ENCODE measurements around the gene RCC1.
"Not testable (repeated sequence)": the region's sequence is repeated elsewhere in the genome, so short reads cannot be mapped to it uniquely, and the experiment has no call there.

The RCC1 gene

DNA sequence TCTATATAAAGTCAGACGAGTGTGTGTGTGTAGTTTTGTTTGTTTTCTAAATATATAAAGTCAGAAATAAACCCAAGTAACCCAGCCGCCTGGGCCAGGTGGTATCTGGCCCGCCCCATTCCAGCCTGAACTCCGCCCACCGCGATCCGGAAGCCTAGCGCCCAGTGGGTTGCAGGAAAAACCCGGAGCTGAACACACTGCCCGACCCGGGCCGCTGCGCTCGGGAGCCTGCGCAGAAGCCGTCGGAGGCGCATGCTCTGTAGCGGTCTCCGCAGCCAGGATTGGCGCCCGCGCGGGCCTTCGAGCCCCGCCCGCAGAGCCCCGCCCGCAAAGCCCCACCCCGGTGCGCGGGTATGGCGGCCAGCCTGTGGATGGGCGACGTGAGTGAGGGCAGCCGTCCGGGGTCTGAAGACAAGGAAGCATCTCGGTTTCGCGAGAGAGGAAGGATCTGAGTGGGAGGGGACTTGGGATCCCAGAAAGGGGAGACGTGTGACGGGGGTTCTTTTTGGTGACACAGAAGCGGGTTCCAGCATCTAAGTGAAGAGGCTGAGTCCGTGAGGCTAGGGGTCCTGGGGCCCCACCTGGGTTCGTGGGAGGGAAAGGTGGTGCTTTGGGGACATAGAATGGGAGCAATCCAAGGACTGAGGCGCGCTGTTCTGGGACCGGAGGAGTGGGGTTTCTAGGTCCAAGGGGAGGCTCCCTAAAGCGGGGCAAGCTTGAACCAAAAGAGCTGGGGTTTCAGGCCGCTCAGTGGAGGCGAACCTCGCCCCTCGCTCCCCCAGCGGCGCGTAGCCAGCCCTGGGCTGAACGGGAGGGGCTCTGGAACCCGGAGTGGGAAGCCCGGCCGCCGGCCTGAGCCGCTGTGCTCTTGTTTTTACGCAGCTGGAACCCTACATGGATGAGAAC lies 47.2 kb downstream of the RCC1 start, which contains the start of gene TRNAU1AP:
TRNAU1AP (plus strand) TSS at position 328 of the 906 bp plus-strand sequence; CDS start at position 354, 26 bp downstream.
- peak; percentile 96 for DNase-seq

DNA sequence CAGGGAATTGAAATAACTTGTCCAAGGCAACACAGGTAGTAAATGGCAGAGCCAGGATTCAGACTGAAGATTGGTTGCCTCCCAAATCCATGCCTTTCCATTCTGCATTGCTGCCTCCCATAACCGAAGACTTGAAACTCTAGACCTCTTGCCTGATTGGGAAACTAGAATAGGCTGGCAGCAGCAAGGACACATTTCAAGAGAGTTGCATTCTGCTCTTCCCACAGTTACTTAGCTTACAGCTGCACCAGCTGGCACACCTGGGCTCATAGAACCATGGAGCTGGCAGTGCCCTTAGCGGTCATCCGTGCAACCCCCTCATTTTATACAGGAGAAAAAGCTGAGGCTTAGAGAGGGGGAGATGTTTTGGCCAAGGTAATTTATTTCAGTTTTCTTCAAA lies 55.0 kb downstream of the RCC1 start:
- no peak for DNase-seq

- DNase-seq, result no peak
Observed at GRCh38 chr1:28564310-28564709, 58.5 kb downstream of the RCC1 start.

DNA sequence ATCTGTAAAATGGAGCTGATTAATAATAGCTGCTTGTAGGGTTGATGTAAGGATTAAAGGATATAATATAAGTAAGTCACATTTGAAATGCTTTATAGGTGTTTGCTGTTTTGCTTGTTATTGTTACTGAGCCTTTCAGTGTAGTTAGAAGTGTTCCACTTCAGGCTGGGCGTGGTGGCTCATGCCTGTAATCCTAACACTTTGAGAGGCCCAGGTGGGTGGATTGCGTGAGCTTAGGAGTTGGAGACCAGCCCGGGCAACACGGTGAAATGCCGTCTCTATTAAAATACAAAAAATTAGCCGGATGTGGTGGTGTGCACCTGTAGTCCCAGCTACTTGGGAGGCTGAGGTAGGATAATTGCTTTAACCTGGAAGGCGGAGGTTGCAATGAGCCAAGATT lies 59.2 kb downstream of the RCC1 start:
- DNase-seq, result no peak

- no peak for DNase-seq
Observed at GRCh38 chr1:28565726-28566125, 59.9 kb downstream of the RCC1 start.

GRCh38 chr1:28566931-28567330 lies 61.1 kb downstream of the RCC1 start:
- no peak for DNase-seq

DNA sequence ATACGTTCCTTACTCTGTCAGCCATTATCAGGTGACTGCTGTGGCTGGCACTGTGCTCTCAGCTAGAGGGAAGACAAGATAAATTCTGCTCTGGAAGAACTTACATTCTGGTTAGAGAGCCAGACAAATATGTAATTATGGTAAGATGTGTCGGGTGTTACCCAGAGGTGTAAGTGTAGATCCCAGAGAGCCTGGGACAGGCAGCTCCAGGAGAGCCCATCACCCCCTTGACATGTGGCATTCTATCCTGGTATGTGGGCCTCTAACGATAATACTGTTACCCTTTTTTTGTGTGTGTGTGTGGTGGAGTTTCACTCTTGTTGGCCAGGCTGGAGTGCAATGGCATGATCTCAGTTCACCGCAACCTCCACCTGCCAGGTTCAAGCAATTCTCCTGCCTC lies 66.1 kb downstream of the RCC1 start:
- no peak for DNase-seq

GRCh38 chr1:28572891-28573290 lies 67.0 kb downstream of the RCC1 start:
- DNase-seq, result not testable (repeated sequence)

DNA sequence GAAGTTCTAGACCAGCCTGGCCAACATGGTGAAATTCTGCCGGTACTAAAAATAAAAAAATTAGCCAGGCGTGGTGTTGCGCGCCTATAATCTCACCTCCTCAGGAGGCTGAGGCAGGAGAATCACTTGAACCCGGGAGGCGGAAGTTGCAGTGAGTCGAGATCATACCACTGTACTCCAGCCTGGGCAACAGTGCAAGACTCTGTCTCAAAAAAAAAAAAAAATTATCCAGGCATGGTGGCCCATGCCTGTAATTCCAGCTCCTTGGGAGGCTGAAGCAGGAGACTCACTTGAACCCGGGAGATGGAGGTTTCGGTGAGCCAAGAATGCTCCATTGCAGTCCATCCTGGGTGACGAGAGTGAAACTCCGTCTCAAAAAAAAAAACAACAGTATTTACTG lies 67.7 kb downstream of the RCC1 start:
- no peak for DNase-seq

- DNase-seq, result no peak
Observed at GRCh38 chr1:28577052-28577678, 71.3 kb downstream of the RCC1 start.

DNA sequence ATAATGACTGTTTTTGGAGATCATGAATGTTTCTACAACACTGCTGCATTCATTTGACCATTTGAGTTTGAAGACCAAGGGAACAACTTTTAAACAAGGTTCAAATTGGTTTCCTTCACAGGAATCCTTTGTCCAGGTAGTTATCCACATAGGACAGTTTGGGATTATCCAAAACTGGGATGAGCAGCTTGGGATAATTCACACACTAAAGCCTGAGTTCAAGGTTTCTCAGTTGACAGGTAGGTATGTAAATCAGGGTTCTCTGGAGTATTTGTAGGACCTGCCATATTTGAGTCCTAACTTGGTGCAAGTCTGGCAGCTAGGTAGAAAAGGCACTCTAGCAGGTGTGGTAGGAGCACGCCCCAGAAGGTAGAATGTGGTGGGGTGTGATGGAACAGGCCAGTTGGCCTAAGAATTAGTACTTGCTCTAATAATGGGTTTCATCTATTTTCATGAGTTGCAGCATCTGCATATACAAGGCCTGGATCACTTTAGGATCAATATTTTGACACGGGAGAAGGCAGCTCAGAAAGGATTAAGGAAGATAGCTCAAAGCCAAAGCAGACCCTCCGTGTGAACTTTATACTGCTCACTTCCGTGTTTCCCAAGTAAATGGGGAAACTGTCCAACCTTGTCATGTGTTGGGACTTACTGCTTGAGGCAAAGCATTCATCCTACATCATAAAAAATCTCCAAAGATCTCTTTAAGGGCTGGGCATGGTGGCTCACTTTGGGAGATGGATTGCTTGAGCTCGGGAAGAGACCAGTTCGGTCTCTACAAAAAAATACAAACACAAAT lies 72.1 kb downstream of the RCC1 start:
- DNase-seq, result no peak

DNA sequence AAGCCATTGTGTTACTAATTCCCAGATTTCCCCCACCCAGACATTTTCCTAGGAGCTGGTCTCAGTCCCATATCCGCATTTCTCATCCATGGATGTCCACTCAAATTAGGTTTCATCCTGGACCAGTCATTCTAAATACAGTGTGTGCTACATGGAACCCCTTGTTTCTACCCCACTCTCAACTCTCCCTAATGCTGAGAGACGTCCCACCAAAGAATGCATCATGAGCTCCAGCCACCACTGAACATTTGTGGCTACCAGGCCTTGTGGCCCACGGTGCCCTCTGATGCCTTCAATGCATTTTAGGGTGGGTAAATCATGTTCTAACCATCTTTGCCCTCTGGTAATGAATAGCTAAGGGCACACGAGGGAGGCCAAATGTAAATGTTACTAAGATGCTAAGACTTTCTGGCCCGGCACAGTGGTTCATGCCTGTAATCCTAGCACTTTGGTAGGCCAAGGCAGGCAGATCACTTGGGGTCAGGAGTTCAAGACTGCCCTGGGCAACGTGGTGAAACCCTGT lies 72.9 kb downstream of the RCC1 start:
- no peak for DNase-seq

- no peak for DNase-seq
Observed at GRCh38 chr1:28579401-28579800, 73.6 kb downstream of the RCC1 start.

DNA sequence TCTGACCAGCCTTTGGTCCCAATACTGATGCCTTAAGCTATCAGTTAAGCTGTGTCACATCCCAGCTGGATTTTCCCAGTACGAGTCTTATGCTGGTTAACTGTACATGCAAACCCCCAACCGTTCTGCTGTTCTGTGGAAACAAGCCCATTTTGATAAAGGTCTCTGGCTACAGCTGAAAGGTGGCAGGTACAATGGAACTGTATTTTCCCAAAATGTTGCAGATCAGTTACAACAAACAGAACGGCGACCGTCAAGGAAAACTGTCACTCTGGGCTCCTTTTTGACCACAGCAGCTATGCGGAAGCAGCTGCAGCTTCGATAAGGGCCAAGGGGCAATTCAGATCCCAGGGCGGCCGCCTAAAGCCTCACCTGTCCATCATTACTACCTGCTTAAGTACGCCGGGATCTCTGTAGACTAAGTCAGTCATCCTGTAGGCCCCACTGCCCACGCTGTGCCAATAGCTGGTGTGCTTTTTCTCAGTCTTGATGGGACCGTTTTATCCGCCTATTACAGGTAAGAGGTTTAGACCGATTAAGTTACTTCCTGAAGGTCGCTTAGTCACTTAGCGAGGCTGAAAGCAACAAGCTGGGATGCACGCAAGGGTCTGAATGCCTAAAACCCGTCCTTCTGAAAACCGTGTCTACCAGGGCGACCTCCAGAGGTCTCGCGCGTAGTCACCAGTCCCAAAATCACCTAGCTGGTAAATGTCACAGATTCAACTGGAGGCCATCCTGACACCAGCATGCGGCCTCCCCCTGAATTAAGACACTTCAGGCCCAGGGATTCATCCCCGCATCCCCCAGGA lies 75.1 kb downstream of the RCC1 start:
- DNase-seq, result peak; percentile 67

- DNase-seq, result peak; percentile 97
Observed at GRCh38 chr1:28581531-28582247, 75.8 kb downstream of the RCC1 start.

DNA sequence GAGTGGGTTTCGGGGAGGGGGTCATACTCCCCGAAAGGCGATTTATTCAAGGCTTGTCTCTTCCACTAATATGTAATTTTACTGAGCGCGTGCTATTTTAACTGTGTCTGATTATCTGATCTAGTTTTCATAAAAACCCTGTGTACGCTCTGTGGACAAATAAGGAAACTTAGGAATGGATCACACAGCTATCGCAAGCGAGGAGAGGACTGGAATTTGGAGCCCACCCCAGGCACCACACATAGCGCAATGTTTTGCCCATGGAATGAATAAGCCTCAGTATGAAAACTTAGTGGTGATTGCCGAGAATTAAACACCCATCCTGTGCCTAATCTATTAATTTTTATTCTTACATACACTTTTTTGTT lies 76.4 kb downstream of the RCC1 start:
- DNase-seq, result peak; percentile 74

DNA sequence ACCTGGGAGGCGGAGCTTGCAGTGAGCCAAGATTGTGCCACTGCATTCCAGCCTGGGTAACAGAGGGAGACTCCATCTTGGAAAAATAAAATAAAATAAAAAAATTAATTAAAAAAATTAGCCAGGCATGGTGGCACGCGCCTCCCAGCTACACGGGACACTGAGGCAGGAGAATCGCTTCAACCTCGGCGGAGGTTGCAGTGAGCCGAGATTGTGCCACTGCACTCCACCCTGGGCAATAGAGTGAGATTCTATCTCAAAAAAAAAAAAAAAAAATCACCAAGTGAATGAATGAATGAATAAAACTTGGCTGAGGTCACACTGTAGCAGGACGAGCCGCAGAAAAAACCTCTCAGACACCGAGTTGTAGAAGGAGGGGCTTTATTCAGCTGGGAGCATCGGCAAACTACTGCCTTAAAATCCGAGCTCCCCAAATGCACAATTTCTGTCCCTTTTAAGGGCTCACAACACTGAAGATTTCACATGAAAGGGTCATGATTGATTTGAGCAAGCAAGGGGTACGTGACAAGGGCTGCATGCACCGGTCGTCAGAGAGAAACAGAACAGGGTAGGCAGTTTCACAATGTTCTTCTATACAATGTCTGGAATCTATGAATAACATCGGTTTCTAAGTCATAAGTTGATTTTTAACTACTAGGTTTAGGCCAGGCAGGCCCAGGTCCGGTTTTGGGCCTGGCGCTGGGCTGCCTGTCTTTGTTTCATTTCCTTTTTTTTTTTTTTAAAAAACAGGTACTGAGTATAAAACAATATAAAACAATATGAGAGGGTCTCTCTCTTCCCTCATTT lies 80.9 kb downstream of the RCC1 start:
- not testable (repeated sequence) for DNase-seq

All from NCI-H2171 treated with DMSO at 0.1 percent for 48 hours (cell line).